ENCODE data around the gene TSNAXIP1.
"Not testable (repeated sequence)": the region's sequence is repeated elsewhere in the genome, so short reads cannot be mapped to it uniquely, and the experiment has no call there.

Gene TSNAXIP1

DNA sequence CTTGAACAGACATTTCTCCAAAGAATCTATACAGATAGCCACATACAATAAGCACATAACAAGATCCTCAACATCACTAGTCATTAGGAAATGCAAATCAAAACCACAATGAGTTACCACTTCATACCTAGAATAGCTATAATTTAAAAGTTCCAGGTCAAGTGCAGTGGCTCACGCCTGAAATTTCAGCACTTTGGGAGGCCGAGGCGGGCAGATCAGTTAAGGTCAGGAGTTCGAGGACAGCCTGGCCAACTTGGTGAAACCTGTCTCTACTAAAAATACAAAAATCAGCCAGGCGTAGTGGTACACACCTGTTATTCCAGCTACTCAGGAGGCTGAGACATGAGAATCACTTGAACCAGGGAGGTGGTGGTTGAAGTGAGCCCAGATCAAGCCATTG, 20.2 kb upstream of the TSNAXIP1 start:
- DNase-seq, result no peak

DNA sequence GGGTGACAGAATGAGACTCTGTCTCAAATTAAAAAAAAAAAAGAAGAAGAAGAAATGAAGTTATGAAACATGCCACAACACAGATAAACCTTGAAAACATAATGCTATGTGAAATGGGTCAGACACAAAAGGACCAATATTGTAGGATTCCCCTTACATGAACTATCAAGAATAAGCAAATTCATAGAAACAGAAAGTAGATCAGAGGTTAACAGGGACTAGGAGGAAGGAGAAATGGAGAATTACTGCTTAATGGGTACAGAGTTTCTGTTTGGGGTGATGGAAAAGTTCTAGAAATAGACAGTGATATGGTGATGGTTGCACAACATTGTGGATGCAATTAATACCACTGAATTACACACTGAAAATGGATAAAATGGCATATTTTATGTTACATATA, 16.6 kb upstream of the TSNAXIP1 start:
- DNase-seq, result no peak

DNA sequence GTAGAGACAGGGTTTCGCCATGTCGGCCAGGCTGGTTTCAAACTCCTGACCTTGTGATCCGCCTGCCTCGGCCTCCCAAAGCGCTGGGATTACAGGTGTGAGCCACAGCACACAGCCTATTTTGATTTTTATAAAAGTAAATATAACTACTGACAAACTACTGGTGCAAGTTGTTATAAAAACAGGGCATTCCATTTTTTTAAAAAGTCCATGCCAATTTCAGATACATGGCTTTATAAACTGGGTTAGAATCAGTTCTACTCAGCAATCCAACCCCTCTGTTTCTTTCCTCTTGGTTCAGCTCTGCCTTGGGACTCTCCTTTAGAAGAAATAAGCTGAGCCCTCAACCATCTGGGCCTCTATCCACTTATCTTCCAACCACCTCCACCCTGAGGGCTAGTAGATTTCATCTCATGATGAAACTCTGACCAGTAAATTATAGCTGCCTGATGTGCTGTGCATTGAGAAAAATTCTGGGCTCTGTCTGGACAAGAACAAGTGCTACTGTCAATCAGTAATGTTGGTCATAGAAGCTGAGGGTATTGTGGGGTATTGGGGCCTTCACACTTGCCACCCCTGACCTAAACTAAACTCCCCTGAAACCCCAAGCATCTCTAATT, 10.5 kb upstream of the TSNAXIP1 start:
- no peak for DNase-seq

DNA sequence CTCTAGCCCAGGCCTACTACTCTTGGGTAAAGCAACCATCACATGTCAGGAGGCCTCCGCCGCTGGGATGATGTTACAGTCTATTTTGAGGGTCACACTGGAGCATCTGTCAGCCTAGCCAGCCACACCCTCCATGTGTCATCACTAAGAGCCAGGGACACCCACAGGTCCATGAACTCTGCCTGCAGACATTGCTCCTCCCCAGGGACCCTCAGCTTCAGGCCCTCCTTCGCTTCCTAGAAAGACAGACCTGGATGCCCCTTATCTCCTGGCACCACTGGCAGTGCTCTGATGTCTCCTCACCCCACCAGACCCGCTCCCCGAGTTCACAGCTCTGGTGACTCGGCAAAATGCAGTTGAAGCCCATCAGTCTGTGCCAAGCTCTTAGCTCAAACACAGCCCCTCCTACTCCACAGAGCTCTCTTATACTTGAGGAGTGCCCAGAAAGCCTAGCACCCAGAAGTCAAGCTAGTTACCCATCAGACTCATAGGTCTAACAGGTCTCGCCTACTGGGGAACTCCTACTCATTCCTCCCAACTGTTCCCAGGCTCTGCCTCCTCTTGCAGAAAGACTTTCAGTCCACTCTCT, 6.3 kb upstream of the TSNAXIP1 start:
- no peak for DNase-seq

DNA sequence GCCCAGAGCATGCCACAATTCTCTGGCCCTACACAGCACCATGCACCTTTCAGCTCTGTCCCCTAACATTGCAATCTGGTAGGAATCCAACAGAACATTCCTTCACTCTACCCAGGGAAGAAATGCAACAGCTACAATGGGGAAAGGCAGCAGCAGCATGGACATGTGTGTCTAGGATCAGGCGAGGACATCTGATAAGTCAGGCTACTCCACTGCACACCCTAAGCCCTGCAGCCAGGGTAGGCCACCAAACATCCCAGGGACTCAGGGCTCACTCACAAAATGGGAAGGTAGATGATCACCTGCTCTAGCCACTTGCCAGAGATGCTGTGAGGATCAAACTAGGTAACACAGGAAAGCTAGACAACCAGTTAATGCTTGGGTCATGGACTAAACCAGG, 5.4 kb upstream of the TSNAXIP1 start:
- no peak for DNase-seq

DNA sequence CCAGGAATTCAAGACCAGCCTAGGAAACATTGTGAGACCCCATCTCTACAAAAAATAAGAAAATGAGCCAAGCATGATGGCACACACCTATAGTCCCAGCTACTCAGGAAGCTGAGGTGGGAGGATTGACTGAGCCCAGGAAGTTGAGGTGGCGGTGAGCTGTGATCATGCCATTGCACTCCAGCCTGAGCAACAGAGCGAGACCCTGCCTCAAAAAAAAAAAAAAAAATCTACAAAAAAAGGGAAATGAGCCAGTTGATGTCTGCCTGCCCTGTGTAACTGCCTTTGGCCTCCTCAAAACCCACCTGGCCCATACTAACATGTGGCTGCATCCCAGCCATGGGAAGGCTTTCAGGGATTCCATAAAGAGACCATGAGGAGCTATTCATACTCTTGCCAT, 4.8 kb upstream of the TSNAXIP1 start:
- no peak for DNase-seq

DNA sequence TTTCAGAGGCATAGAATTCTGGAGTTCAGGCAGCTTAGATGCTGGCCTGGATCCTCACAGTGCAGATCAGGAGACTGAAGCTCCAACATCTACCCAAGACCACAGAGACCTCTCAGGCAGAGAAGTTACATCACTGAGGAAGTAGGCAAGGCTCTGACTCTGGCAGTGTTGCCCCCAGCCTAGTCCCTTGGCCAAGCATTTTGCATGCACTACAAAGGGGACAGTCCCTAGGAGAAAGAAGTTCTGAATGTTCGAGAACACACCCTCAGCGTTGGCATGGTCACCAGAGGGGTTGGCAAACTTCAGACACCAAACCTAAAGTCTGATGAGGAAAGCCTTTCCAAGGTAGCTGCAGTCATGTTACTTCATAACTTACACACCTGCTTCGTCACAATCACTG, 2.8 kb upstream of the TSNAXIP1 start:
- DNase-seq, result no peak

DNA sequence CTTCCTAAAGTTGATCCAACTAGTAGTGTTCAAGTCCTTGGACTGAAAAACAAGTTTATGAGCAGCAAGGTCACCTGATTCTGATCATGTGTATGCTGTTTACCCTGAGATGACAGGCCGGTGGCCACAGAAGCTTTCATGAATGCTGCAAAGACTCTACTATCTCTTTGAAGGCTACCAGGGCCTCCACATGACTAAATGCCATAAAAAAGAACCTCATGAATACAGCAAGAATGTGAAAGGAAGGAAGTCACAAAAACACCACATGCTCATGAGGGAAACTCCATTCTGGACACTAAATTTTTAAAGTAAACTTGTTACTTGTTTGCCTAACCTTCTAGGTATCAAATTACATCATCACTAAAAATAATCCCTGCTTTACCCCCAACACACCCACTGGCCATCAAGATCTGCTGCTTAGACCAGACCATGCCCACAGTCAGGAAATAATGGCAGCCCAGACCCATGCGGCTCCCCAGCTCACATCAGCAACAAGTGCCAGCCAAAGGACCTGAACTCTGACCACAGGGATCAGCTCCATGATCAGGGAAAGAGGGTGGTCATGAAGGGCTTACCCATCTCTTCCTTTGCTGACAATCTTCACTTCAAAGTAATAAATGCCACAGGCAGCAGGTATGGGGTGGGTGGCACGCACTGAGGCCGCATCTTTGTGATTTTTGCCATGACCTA, 1.7 kb upstream of the TSNAXIP1 start:
- DNase-seq, result no peak

DNA sequence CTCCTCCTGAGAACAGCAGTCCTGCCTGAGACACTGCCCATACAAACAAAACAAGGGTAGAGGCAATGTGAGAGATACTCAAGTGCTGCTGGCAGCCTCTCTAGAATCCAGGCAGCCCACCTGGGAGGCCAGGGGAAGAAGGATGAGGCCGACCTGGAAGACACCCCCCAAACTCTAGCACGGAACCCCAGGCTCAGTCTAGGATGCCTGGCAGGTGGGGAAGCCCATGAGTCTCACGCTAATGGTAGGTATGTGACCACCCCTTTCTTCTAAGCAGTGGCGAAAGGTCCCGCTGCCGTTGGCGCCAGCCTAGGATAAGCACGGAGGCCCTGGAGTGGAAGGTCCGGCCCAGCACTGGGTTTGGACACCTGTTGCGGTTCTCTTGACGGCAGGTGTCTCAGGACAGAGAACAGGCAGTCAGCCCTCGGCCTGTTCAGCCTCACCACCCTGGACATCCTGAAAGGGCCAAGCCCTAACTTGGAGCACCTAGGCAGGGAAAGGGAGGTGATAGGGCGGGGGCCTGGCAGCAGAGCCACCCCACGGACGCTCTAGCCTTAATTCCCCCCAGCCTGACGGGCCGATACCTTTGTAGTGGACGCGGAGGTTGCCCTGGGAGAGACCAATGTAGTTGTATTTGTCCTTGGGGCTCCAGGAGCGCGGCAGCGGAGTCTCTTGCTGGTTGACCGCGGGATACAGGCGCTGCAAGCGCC, 816 bp upstream of the TSNAXIP1 start:
- no peak for DNase-seq

DNA sequence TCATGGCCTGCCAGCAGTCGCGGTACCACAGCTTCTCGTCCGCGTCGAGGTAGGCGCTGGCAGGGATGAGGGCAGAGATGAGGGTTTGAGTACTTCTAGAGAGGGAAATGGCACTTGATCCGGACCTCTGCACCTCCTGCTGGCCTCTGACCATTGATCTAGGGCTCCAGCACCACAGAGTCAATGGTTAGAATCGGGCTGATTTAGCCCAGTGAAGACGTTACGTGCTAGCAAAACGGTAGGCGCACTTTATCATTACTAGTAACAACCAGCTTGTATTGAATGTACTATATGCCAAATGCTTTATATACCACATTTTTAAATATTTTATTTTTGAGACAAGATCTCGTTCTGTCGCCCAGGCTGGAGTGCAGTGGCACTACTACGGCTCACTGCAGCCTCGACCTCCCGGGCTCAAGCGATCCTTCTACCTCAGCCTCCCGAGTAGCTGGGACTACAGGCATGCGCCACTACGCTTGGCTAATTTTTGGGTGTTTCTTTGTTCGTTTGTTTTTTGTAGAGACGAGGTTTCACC, 526 bp downstream of the TSNAXIP1 start:
- no peak for DNase-seq

DNA sequence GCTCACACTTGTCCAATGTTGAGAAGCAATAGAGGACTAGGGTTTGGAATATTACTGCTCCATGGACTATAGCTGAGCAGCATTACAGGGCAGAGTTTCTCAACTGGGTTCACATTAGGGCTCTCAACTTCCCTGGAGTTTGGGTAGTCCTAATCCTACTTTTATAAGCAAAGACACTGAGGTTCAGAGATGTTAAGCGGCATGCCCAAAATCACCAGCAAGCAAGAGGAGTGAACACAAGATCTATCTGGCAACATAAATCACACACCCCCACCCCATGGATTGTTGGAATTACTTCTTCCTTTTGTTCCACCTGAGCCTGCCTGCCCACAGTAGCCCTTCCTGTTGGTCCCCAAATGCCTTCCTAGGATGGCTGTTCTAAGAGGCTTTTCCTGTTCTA, 5.2 kb downstream of the TSNAXIP1 start:
- DNase-seq, result no peak

DNA sequence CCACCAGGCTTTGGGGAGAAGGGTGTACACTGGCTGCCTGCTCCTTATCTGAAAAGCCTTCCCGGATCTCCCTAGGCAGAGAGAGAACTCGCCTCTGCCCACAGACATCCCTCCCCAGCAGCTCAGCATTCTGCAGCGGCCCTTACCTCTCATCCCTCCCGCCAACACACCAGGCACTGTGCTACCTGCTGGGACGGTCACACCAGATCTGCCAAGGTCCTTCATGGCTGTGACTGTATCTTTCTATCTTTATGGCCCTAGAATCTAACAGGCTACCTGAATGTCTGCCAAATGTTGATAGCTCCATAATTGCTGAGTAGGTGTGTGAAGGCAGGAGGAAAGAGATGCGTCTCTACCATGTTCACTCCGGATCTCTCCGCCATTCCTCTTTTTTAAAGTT, 7.9 kb downstream of the TSNAXIP1 start:
- no peak for DNase-seq

DNA sequence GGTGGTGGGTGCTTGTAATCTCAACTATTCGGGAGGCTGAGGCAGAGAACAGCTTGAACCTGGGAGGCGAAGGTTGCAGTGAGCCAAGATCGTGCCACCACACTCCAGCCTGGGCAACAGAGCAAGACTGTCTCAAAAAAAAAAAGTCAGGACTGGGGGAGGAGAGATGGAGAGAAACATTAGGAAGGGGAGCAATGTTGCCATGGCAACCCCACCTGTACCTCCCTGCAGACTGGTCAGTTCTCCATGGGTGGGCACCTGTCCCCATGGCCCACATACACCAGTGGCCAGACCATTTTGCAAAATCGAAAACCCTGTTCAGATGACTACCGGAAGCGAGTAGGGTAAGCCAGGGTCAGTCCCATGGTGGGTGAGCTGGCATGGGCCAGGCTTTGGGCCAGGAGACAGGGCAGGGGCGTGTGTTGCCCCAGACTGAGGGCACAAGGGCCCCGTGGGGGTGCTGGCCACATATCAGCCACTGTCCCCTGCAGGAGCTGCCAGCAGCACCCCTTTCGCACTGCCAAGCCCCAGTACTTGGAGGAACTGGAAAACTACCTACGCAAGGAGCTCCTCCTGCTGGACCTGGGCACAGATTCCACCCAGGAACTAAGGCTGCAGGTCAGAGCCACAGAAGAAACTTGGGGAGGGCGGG, 14.0 kb downstream of the TSNAXIP1 start:
- DNase-seq, result no peak

DNA sequence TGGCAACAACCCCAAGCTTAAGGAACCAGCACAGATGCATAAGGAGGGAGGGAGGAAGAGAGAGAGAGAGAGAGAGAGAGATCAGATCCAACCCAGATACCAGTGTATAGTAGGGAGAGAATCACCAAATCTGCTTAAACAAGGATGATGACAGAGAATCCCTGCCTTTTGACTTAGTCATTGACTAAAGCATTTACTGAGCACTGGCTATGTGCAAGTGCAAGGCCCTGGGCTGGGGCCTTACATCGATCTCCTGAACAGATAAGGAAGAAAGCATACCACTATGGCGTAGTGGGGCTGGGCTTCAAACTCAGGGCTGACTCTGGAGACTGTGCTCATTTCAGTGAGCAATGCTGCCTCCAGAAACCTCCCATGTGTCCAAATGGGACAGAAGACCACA, 15.8 kb downstream of the TSNAXIP1 start:
- DNase-seq, result no peak

DNA sequence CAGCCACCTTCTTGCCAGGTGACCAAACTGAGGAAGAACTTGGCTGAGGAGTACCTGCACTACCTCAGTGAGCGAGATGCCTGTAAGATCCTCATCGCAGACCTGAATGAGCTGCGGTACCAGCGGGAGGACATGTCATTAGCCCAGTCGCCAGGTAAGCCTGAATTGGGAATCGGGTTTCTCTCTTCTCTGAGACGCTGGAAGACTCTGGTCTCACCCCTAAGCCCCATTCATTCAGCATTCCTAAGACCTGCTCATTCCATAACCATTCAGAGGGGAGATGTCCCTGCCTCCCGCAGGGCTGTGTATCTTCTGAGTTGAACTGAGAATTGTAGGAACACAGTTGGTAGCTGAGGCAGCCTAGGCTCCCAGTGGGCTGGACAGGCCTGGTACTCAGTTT, 18.4 kb downstream of the TSNAXIP1 start:
- DNase-seq, result no peak

DNA sequence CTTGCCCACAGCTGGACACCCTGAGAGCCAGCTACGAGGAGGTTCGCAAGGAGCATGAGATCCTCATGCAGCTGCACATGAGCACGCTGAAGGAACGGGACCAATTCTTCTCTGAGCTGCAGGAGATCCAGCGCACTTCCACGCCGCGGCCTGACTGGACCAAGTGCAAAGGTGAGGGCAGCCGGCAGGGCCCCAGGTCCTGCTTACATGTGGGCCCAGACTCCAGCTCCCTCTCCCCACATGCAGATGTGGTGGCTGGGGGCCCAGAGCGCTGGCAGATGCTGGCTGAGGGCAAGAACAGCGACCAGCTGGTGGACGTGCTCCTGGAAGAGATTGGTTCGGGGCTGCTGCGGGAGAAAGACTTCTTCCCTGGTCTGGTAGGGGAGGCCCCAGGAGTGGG, 19.2 kb downstream of the TSNAXIP1 start:
- DNase-seq, result no peak

DNA sequence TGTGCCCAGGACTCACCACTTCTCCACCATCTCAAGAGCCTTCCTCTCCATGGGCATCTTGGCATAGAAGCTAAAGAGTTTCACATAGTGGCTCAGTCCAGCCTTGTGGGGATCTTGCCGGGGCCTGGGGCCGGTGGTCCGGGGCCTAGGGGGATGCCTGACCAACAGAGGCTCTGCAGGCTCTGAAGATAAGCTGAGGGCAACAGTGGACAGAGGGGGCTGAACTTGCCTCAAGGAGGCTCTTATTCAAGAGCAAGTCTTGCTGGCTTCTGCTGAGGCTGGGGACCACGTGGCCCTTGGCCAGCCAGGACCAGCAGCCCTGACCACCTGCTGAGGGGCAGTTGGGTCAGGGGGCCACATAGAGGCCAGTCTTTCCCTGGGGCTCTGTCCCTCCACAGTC, 22.0 kb downstream of the TSNAXIP1 start:
- no peak for DNase-seq

DNA sequence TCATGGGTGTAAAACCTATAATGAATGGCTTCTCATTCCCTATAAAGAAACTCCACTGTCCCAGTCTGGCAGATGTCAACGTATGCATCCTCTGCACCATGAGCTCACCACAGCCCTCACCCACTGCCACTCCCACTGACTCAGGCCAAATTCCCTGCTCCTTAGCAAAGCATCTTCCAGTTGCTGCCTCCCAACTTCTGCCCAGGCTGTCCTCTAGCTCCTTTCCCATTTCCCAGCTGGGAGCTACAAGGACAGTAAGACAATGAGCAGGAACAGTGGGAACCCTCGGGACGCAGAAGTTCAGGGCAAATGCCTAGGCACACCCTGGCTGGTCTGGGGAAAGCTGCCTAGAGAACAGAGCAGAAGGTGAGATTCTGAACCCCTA, 26.3 kb downstream of the TSNAXIP1 start:
- no peak for DNase-seq

DNA sequence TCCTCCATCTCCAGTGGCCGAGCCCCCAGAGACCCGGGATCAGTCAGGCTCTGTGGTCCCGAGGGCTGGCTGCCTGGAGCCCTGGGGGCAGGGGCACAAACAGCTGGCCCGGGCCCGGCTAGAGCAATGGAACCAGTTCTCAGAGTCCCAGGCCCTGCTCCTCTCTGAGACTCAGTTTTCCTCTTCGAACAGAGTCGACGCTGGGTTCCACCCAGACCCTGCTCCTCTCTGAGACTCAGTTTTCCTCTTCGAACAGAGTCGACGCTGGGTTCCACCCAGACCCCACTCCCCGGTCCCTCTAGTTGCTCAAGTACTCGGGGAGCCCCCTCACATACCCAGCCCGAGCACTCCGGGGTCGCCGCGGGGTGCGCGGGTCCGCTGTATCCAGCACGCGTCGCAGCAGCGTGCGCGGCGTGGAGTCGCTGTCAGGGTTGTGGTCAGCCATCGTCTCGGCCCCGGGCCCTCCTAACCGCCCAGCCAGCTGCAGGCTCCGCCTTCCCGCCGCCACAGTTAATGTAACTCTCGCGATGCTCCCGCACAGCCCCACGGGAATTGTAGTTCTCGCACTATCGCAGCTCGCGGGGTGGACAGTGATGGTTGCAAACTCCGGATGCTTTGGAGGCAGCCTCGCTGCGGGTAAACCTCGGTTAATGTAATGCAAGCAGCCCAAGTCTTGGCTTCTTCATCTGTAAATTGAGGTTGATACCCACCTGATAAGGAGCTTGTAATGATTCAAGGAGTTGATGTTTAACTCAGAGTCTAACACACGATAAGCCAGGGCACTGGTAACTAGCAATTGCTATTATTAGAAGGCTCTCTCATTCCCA, 26.9 kb downstream of the TSNAXIP1 start:
- DNase-seq, result peak; percentile 82

DNA sequence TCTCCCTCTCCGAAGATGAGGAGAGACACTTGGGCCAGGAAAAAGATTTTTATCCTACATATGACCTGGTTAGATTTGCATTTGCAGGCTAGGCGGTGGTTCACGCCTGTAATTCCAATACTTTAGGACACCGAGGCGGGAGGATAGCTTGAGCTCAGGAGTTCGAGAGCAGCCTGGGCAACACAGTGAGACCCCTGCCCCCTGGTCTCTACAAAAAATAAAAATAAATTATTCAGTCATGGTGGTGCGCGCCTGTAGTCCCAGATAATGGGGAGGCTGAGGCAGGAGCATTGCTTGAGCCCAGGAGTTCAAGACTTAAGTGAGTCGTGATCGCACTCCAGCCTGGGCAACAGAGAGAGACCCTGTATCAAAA, 27.5 kb downstream of the TSNAXIP1 start:
- no peak for DNase-seq

DNA sequence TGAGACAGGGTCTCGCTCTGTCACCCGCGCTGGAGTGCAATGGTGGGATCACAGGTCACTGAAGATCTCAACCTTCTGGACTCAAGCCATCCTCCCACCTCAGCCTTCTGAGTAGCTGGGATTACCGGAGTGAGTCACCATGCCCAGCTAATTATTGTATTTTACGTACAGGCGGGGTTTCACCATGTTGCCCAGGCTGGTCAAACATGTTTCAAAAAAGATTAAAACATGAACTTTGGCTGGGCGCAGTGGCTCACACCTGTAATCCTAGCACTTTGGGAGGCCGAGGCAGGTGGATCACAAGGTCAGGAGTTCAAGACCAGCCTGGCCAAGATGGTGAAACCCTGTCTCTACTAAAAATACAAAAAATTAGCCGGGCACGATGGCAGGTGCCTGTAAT, 30.5 kb downstream of the TSNAXIP1 start:
- DNase-seq, result not testable (repeated sequence)

DNA sequence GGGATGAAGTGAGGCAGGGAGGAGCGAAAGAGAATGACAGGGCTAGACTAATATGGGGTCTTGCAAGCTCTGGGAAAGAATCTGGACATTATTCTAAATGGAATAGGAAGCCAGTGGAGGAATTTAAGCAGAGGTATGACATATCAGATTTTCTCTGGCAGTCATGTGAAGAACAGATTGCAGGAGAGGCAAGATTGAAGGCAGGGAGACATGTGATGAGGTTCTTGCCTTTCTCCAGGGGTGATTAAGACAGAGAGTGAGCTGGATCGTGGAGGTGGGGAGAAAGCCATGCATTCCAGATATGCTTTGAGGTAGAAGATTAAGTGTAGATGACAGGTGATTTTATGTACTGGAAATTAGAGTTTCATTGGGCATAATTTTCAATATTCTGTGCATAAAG, 31.1 kb downstream of the TSNAXIP1 start:
- no peak for DNase-seq

Measured in DMS 273 treated with DMSO at 0.1 percent for 48 hours (cell line).